GM12892 (cell line): ENCODE measurements around the gene TOP2B.

ENCODE experiments used
- POLR2A ChIP-seq: IDR thresholded peaks from 2 replicates; pipeline ENCODE4 v1.6.1; 2011; ENCODE audit warnings: low read depth, low read length, control low read depth
- POLR2AphosphoS5 ChIP-seq: IDR thresholded peaks from 2 replicates; pipeline ENCODE4 v1.6.1; 2011; ENCODE audit warnings: low read depth, low read length, control low read depth

DNA sequence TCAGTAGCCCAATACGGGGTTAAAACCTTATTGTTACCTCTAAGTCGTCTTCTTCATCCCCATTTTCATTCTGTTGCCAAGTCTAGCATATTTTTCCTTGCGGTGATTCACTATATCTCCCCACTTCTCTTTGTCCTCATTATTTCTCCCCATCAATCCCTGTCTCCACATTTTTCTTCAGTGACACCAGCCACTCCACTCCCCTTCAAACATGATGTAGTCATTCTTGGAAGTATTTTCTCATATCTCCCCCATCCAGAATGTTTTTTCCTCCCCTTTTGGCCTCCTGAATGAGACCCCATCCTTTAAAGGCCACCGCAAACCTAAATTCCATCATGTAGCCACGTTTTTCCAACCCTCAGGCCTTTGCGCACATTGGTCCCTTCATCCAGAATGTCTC lies 105.9 kb downstream of the TOP2B start:
- TF ChIP-seq POLR2A (no peak), POLR2AphosphoS5 (no peak)
